ENCODE measurements around the gene BPHL.
"Not testable (repeated sequence)": the region's sequence is repeated elsewhere in the genome, so short reads cannot be mapped to it uniquely, and the experiment has no call there.

DNA sequence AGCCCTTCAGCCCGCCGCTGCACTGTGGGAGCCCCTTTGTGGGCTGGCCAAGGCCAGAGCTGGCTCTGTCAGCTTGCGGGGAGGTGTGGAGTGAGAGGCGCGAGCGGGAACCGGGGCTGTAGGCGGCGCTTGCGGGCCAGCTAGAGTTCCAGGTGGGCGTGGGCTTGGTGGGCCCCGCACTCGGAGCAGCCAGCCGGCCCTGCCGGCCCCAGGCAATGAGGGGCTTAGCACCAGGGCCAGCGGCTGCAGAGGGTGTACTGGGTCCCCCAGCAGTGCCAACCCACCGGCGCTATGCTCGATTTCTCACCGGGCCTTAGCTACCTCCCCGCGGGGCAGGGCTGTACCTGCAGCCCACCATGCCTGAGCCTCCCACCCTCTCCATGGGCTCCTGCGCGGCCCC is 52.2 kb downstream of the BPHL start:
- TF ChIP-seq, protein P1, sequence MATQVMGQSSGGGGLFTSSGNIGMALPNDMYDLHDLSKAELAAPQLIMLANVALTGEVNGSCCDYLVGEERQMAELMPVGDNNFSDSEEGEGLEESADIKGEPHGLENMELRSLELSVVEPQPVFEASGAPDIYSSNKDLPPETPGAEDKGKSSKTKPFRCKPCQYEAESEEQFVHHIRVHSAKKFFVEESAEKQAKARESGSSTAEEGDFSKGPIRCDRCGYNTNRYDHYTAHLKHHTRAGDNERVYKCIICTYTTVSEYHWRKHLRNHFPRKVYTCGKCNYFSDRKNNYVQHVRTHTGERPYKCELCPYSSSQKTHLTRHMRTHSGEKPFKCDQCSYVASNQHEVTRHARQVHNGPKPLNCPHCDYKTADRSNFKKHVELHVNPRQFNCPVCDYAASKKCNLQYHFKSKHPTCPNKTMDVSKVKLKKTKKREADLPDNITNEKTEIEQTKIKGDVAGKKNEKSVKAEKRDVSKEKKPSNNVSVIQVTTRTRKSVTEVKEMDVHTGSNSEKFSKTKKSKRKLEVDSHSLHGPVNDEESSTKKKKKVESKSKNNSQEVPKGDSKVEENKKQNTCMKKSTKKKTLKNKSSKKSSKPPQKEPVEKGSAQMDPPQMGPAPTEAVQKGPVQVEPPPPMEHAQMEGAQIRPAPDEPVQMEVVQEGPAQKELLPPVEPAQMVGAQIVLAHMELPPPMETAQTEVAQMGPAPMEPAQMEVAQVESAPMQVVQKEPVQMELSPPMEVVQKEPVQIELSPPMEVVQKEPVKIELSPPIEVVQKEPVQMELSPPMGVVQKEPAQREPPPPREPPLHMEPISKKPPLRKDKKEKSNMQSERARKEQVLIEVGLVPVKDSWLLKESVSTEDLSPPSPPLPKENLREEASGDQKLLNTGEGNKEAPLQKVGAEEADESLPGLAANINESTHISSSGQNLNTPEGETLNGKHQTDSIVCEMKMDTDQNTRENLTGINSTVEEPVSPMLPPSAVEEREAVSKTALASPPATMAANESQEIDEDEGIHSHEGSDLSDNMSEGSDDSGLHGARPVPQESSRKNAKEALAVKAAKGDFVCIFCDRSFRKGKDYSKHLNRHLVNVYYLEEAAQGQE (IDR thresholded peaks at IDR 0.05; ENCODE audit: low read depth), result not testable (repeated sequence)
- not testable (repeated sequence) for TF ChIP-seq SRF (IDR thresholded peaks at IDR 0.05; ENCODE audit: low read depth); POLR2AphosphoS5 (IDR thresholded peaks at IDR 0.05; ENCODE audit: low read depth, low read length); POLR2A (IDR thresholded peaks at IDR 0.05; ENCODE audit: borderline replicate concordance, extremely low read depth, insufficient read depth, insufficient read length); ELF1 (IDR thresholded peaks at IDR 0.05; ENCODE audit: borderline replicate concordance, low read depth); EZH2 (IDR thresholded peaks at IDR 0.05); JUND (IDR thresholded peaks at IDR 0.05); EZH2phosphoT487 (IDR thresholded peaks at IDR 0.05; ENCODE audit: borderline replicate concordance); ZNF274 (IDR thresholded peaks at IDR 0.05; ENCODE audit: low read depth, low read length); CEBPB (IDR thresholded peaks at IDR 0.05; ENCODE audit: low read depth); FOSL1 (IDR thresholded peaks at IDR 0.05; ENCODE audit: low read depth)
- TF ChIP-seq, protein P2, sequence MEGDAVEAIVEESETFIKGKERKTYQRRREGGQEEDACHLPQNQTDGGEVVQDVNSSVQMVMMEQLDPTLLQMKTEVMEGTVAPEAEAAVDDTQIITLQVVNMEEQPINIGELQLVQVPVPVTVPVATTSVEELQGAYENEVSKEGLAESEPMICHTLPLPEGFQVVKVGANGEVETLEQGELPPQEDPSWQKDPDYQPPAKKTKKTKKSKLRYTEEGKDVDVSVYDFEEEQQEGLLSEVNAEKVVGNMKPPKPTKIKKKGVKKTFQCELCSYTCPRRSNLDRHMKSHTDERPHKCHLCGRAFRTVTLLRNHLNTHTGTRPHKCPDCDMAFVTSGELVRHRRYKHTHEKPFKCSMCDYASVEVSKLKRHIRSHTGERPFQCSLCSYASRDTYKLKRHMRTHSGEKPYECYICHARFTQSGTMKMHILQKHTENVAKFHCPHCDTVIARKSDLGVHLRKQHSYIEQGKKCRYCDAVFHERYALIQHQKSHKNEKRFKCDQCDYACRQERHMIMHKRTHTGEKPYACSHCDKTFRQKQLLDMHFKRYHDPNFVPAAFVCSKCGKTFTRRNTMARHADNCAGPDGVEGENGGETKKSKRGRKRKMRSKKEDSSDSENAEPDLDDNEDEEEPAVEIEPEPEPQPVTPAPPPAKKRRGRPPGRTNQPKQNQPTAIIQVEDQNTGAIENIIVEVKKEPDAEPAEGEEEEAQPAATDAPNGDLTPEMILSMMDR (IDR thresholded peaks at IDR 0.05 in 2 of 3, conservative IDR thresholded peaks at IDR 0.05 in 1 of 3; ENCODE audit: borderline replicate concordance in 1 of 3, insufficient read depth in 1 of 3, low read depth in 2 of 3, low read length in 2 of 3), result not testable (repeated sequence)
- TF ChIP-seq, protein P3, sequence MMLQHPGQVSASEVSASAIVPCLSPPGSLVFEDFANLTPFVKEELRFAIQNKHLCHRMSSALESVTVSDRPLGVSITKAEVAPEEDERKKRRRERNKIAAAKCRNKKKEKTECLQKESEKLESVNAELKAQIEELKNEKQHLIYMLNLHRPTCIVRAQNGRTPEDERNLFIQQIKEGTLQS (IDR thresholded peaks at IDR 0.05), result not testable (repeated sequence)
- TF ChIP-seq, protein P4, sequence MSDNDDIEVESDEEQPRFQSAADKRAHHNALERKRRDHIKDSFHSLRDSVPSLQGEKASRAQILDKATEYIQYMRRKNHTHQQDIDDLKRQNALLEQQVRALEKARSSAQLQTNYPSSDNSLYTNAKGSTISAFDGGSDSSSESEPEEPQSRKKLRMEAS (IDR thresholded peaks at IDR 0.05), result not testable (repeated sequence)

All from HCT116 (cell line).